GM12891 (cell line): ENCODE data around the gene PABPC4L.

ENCODE experiments used
- PAX5 ChIP-seq: IDR thresholded peaks from 2 replicates; pipeline ENCODE4 v1.6.1; 2011; ENCODE audit warnings: low read length, moderate library complexity, mild to moderate bottlenecking; ENCODE audit not compliant: insufficient read depth, severe bottlenecking
- POLR2A ChIP-seq: IDR thresholded peaks from 2 replicates; pipeline ENCODE4 v1.6.1; 2011; ENCODE audit warnings: low read depth, low read length, control low read depth
- POLR2AphosphoS5 ChIP-seq: IDR thresholded peaks from 2 replicates; pipeline ENCODE4 v1.6.1; 2011; ENCODE audit warnings: low read depth, low read length, control low read depth
- POU2F2 ChIP-seq: IDR thresholded peaks from 2 replicates; pipeline ENCODE4 v1.6.1; 2011; ENCODE audit warnings: low read depth, mild to moderate bottlenecking, control low read depth, low read length, moderate library complexity
- SPI1 ChIP-seq: IDR thresholded peaks from 2 replicates; pipeline ENCODE4 v1.6.1; 2011; ENCODE audit warnings: low read depth, low read length, control low read depth
- TAF1 ChIP-seq: IDR thresholded peaks from 2 replicates; pipeline ENCODE4 v1.6.1; 2011; ENCODE audit warnings: low read depth, low read length, control low read depth

DNA sequence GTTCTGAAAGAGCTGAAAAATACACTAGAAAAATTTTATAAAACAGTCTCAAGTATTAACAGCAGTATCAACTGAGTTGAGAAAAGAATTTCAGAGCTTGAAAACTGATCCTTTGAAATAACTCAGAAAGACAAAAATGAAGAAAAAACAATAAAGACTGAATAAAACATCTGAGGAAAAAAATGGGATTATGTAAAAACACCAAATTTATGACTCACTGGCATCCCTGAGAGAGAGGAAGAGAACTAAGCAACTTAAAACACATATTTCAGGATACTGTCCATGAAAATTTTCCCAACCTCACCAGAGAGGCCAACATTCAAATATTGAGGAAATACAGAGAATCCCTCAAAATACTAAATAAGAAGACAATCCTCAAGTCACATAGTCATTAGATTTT, 22.9 kb downstream of the PABPC4L start:
- no peak for TF ChIP-seq TAF1
- TF ChIP-seq POLR2A: no peak
- TF ChIP-seq POLR2AphosphoS5: no peak
- TF ChIP-seq SPI1: no peak
- no peak for TF ChIP-seq POU2F2
- no peak for TF ChIP-seq PAX5
